Prostate gland (tissue), 2 donors: ENCODE data around the gene GFY. TPM values are rescaled to one million over a fixed set of nuclear protein-coding genes. Genes with fewer than 3 reads are reported as not detected.

ENCODE experiments used
- DNase-seq: peaks from one replicate; pipeline ENCODE4 v3.0.0-alpha.2; 2019; ENCODE audit warnings: low spot score
- H3K27ac ChIP-seq, 2 donors: fragments of 200-600 bp; sonication (generic); 2 replicates each; pipeline ENCODE4 v1.5.1; 2017 to 2019
- H3K27me3 ChIP-seq: fragments of 200-600 bp; sonication (generic); replicated peaks from 2 replicates; pipeline ENCODE4 v1.5.1; 2019; ENCODE audit not compliant: insufficient read depth
- H3K36me3 ChIP-seq, 2 donors: fragments of 200-600 bp; sonication (generic); 1 replicate in 1 of 2; 2 replicates in 1 of 2; pipeline versions ENCODE4 v1.5.1 to v1.8.1; 2017 to 2019
- H3K4me1 ChIP-seq: fragments of 200-600 bp; sonication (generic); replicated peaks from 2 replicates; pipeline ENCODE4 v1.5.1; 2019
- H3K4me3 ChIP-seq, 2 donors: fragments of 200-600 bp; sonication (generic); 2 replicates each; pipeline ENCODE4 v1.5.1; 2017 to 2019
- H3K9me3 ChIP-seq: fragments of 200-600 bp; sonication (generic); 2 replicates; pipeline ENCODE4 v1.5.1; 2017
- POLR2A ChIP-seq: fragments of 450-650 bp; IDR thresholded peaks from one replicate; pipeline ENCODE4 v1.6.1; 2016; ENCODE audit warnings: antibody characterized with exemption, mild to moderate bottlenecking
- POLR2AphosphoS5 ChIP-seq: sonication (generic); formaldehyde crosslinking; IDR thresholded peaks from one replicate; pipeline ENCODE4 v1.6.1; 2017; ENCODE audit warnings: antibody characterized with exemption
- WGBS: methylation state at CpG from one replicate; pipeline ENCODE4 v1.1.5; 2018; 5-methylcytosine and 5-hydroxymethylcytosine counted together
- intact Hi-C: fragments of 100-400 bp; cut with DNase I; formaldehyde crosslinking; loops from one replicate; pipeline ENCODE4 v1.14.2; 2022
- total RNA-seq, 2 donors: library from RNA; depleted of rRNA; stranded (reverse); fragments of >200 nt; gene quantifications; one replicate each; pipeline ENCODE4 v1.1.0, GENCODE V29; 2016
- TF ChIP-seq, protein P1 (sequence below), 4 experiments: fragments of 200-600 bp in 2 of 4; fragments of 450-650 bp in 2 of 4; sonication (generic) in 2 of 4; IDR thresholded peaks; 1 replicate in 3 of 4; 2 replicates in 1 of 4; pipeline ENCODE4 v1.5.1; 2016 to 2019; ENCODE audit warnings: antibody characterized with exemption in 4 of 4, mild to moderate bottlenecking in 2 of 4, moderate library complexity in 2 of 4

GFY gene
- total RNA-seq, 2 donors from 2014 or later = not detected

- Histone ChIP-seq H3K4me3 (no peak overlapping the region), H3K4me1 (peaks cover 5% of the 10 kb centered on the region), H3K27ac (no peak overlapping the region), H3K27me3 (peaks cover 55% of the 10 kb centered on the region), H3K36me3 (no peaks in the 10 kb centered on the region), H3K9me3 (no peaks in the 10 kb centered on the region)
- WGBS = 3% methylated on average over 29 of the region's 58 CpGs
- DNase-seq = no peak
- TF ChIP-seq POLR2AphosphoS5 (no peak), POLR2A (no peak)
- TF ChIP-seq, protein P1, sequence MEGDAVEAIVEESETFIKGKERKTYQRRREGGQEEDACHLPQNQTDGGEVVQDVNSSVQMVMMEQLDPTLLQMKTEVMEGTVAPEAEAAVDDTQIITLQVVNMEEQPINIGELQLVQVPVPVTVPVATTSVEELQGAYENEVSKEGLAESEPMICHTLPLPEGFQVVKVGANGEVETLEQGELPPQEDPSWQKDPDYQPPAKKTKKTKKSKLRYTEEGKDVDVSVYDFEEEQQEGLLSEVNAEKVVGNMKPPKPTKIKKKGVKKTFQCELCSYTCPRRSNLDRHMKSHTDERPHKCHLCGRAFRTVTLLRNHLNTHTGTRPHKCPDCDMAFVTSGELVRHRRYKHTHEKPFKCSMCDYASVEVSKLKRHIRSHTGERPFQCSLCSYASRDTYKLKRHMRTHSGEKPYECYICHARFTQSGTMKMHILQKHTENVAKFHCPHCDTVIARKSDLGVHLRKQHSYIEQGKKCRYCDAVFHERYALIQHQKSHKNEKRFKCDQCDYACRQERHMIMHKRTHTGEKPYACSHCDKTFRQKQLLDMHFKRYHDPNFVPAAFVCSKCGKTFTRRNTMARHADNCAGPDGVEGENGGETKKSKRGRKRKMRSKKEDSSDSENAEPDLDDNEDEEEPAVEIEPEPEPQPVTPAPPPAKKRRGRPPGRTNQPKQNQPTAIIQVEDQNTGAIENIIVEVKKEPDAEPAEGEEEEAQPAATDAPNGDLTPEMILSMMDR (IDR thresholded peaks at IDR 0.05) = no peak
- intact Hi-C loops = no loop called here
Measured at GRCh38 chr19:49422407-49423070, 2.6 kb upstream of the GFY start.

DNA sequence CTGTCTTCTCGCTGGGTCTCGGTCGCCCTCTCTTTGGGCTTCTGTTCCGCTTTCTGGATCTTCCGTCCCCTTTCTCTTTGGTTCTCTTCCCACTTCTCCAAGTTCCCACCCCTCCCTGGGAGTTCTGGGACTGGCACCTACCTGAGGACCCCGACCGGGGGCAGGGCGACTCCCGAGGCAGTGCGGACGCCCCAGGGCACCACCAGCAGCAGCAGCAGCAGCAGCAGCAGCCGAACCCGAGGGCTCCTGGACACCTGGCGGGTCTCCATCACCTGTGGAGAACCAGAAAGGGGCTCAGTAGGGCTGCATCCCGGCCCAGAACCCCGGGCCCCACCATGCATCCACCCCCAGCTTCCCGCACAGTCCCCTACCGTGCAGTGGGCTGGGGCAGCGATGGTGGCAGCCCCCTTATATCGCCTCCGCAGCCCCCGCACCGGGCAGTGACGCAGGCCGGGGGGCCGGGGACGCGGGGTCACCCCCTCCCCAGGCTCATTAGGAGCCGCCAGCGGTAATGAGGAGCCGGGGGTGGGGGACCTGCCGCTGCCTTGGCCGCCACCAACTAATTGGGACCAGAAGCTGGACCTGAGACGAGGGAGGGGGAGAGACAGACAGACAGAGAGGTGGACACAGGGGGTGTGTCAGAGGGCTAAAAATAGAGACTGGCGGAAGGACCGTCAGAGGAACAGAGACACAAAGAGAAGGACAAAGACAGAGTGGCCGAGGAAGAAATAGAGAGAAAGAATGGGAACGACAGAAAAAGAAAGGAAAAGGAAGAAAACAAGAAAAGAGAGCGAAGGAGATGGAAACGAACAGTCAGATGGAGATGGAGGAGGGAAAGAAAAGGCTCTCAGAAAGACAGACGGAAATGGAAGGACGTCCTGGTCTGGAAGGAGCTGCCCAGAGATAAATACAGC is 1.9 kb upstream of the GFY start, which contains the start of gene PTH2:
PTH2 (minus strand) TSS at position 371 of the 914 bp plus-strand sequence; CDS start at position 269, 102 bp downstream.
- DNase-seq = no peak
- H3K27me3 ChIP-seq = peaks cover 63% of the 10 kb centered on the region
- intact Hi-C loops = no loop called here
- H3K4me3 ChIP-seq = no peak within 1 kb of the TSS
- 6% methylated on average over 40 of the region's 42 CpGs for WGBS
- H3K27ac ChIP-seq = no peak within 1 kb of the TSS
- H3K9me3 ChIP-seq = no peaks in the 10 kb centered on the region
- peaks cover 5% of the 10 kb centered on the region for H3K4me1 ChIP-seq
- no peaks in the 10 kb centered on the region for H3K36me3 ChIP-seq
- no peak for TF ChIP-seq POLR2AphosphoS5

DNA sequence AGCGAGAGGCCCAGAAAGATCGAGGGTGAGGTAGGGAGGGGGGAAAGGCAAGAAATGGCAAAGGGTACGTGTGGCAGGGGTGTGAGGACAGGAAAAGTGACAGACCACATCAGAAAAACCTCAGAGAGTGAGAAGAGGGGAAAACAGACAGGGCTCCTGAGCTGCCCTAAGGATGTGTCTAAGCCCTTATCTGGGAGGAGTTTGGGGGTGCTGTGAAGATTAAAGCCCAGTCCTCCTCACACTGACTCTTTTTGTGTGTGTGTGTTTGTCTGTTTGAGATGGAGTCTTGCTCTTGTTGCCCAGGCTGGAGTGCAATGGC is 1.2 kb upstream of the GFY start:
- H3K27me3 ChIP-seq = peaks cover 68% of the 10 kb centered on the region
- WGBS = 12% methylated on average over 3 of the region's 3 CpGs
- TF ChIP-seq POLR2A = no peak
- TF ChIP-seq POLR2AphosphoS5 = no peak
- TF ChIP-seq, protein P1 (IDR thresholded peaks at IDR 0.05) = no peak
- no peak overlapping the region for H3K27ac ChIP-seq
- DNase-seq = no peak
- no peak overlapping the region for H3K4me3 ChIP-seq
- peaks cover 5% of the 10 kb centered on the region for H3K4me1 ChIP-seq
- intact Hi-C loops = no loop called here
- H3K36me3 ChIP-seq = no peaks in the 10 kb centered on the region
- no peaks in the 10 kb centered on the region for H3K9me3 ChIP-seq

- TF ChIP-seq, protein P1 (IDR thresholded peaks at IDR 0.05) = no peak
- TF ChIP-seq POLR2A (no peak), POLR2AphosphoS5 (no peak)
- H3K36me3 ChIP-seq = no peaks in the 10 kb centered on the region
- no peak overlapping the region for H3K4me3 ChIP-seq
- no peak overlapping the region for H3K27ac ChIP-seq
- H3K4me1 ChIP-seq = peaks cover 5% of the 10 kb centered on the region
- no peak for DNase-seq
- intact Hi-C loops = no loop called here
- H3K27me3 ChIP-seq = peaks cover 67% of the 10 kb centered on the region
- 5% methylated on average over 30 of the region's 30 CpGs for WGBS
- no peaks in the 10 kb centered on the region for H3K9me3 ChIP-seq
Measured at GRCh38 chr19:49425922-49426592, 869 bp downstream of the GFY start.

DNA sequence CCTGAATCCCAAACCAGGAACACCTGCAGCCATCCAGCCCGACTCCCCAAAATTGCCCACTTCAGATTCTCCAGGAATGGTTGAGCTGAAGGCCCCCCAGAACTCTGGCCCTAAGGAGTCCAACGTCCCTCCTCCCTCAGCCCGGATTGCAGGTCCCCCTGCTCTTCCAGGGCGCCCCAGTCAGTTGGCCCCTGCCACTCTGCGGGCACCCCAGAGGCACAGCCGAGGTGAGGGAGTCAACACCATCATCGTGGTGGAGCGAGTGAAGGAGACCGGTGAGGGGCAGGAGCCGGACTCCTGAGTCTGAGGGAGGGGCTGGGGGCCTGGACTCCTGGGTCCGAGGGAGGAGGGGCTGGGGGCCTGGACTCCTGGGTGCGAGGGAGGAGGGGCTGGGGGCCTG is 2.2 kb downstream of the GFY start:
- no peak for DNase-seq
- WGBS = 47% methylated on average over 12 of the region's 12 CpGs
- no peaks in the 10 kb centered on the region for H3K9me3 ChIP-seq
- intact Hi-C loops = no loop called here
- peaks cover 63% of the 10 kb centered on the region for H3K27me3 ChIP-seq
- TF ChIP-seq POLR2A = no peak
- no peak for TF ChIP-seq POLR2AphosphoS5
- TF ChIP-seq, protein P1 (IDR thresholded peaks at IDR 0.05) = no peak
- H3K4me1 ChIP-seq = peaks cover 5% of the 10 kb centered on the region
- no peak overlapping the region for H3K27ac ChIP-seq
- no peak overlapping the region for H3K4me3 ChIP-seq
- H3K36me3 ChIP-seq = no peaks in the 10 kb centered on the region
